Panc1 (cell line): ENCODE results near the gene AP4E1.

Experiments used
- POLR2AphosphoS5 ChIP-seq: IDR thresholded peaks from 2 replicates; pipeline ENCODE4 v1.6.1; 2012; ENCODE audit warnings: mild to moderate bottlenecking, low read depth, low read length, moderate library complexity
- REST ChIP-seq, 2 experiments: IDR thresholded peaks; 2 replicates each; pipeline ENCODE4 v1.6.1; 2011 to 2012; ENCODE audit warnings: low read depth in 2 of 2, control low read depth in 1 of 2, low read length in 1 of 2, mild to moderate bottlenecking in 1 of 2, moderate library complexity in 1 of 2; ENCODE audit not compliant: insufficient read depth in 1 of 2
- SIN3A ChIP-seq: IDR thresholded peaks from 2 replicates; pipeline ENCODE4 v1.6.1; 2012; ENCODE audit warnings: low read depth, mild to moderate bottlenecking, low read length, moderate library complexity, borderline replicate concordance; ENCODE audit not compliant: insufficient read depth
- TF ChIP-seq, protein P1 (sequence below): fragments of 450-650 bp; IDR thresholded peaks from 2 replicates; pipeline ENCODE4 v1.5.1; 2017; ENCODE audit warnings: mild to moderate bottlenecking

GRCh38 chr15:50871832-50872231 lies 36.7 kb upstream of the AP4E1 start:
- TF ChIP-seq, protein P1, sequence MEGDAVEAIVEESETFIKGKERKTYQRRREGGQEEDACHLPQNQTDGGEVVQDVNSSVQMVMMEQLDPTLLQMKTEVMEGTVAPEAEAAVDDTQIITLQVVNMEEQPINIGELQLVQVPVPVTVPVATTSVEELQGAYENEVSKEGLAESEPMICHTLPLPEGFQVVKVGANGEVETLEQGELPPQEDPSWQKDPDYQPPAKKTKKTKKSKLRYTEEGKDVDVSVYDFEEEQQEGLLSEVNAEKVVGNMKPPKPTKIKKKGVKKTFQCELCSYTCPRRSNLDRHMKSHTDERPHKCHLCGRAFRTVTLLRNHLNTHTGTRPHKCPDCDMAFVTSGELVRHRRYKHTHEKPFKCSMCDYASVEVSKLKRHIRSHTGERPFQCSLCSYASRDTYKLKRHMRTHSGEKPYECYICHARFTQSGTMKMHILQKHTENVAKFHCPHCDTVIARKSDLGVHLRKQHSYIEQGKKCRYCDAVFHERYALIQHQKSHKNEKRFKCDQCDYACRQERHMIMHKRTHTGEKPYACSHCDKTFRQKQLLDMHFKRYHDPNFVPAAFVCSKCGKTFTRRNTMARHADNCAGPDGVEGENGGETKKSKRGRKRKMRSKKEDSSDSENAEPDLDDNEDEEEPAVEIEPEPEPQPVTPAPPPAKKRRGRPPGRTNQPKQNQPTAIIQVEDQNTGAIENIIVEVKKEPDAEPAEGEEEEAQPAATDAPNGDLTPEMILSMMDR, result no peak
- TF ChIP-seq REST (IDR thresholded peaks at IDR 0.05; ENCODE audit: insufficient read depth in 1 of 2, low read depth in 2 of 2, low read length in 1 of 2) (no peak), POLR2AphosphoS5 (no peak), SIN3A (no peak)
